K562 (cell line): ENCODE measurements around the gene MYOM1. TPM values are rescaled to one million over a fixed set of nuclear protein-coding genes. Genes with fewer than 3 reads are reported as not detected.

Source experiments
- CEBPG ChIP-seq, 3 experiments: fragments of 200-800 bp in 1 of 3; sonication (Bioruptor generic) in 1 of 3; sonication (generic) in 1 of 3; formaldehyde crosslinking in 1 of 3; IDR thresholded peaks in 2 of 3; conservative IDR thresholded peaks in 1 of 3; 2 replicates each; pipeline versions ENCODE4 v1.6.1 to v1.8.0; 2016 to 2022; ENCODE audit warnings: missing compliant biosample characterization in 2 of 3, missing genetic modification characterization in 2 of 3, mild to moderate bottlenecking in 1 of 3, missing genetic modification reagents in 1 of 3
- CHCHD3 ChIP-seq: fragments of 250-450 bp; sonication (Bioruptor Pico); IDR thresholded peaks from 2 replicates; pipeline ENCODE4 v2.1.2; 2022; ENCODE audit warnings: mild to moderate bottlenecking
- CHD1 ChIP-seq: fragments of 200-600 bp; sonication (generic); IDR thresholded peaks from one replicate; pipeline ENCODE4 v1.6.1; 2012; ENCODE audit warnings: mild to moderate bottlenecking, moderate library complexity, low read length, inconsistent platforms
- EP300 ChIP-seq: IDR thresholded peaks from 2 replicates; pipeline ENCODE4 v1.6.1; 2012; ENCODE audit warnings: low read length, improper control_type of control experiment
- FOXA3 ChIP-seq, 2 experiments: fragments of 450-650 bp in 1 of 2; sonication (generic) in 1 of 2; formaldehyde crosslinking; IDR thresholded peaks in 1 of 2; conservative IDR thresholded peaks in 1 of 2; 2 replicates each; pipeline versions ENCODE4 v1.4.0 to v1.8.0; 2020 to 2022; ENCODE audit warnings: mild to moderate bottlenecking in 2 of 2, missing genetic modification reagents in 1 of 2
- HMG20A ChIP-seq: fragments of 450-650 bp; formaldehyde crosslinking; conservative IDR thresholded peaks from 2 replicates; pipeline ENCODE4 v1.4.0; 2020; ENCODE audit warnings: mild to moderate bottlenecking, mixed read lengths
- JUND ChIP-seq, 2 experiments: IDR thresholded peaks; 2 replicates in 1 of 2; 3 replicates in 1 of 2; pipeline ENCODE4 v1.6.1; 2011; ENCODE audit warnings: borderline replicate concordance in 2 of 2, low read depth in 2 of 2, low read length in 2 of 2, improper control_type of control experiment in 1 of 2, missing biosample characterization in 1 of 2, missing genetic modification characterization in 1 of 2, missing genetic modification reagents in 1 of 2
- SMAD1 ChIP-seq: fragments of 150-350 bp; IDR thresholded peaks from 2 replicates; pipeline ENCODE4 v1.6.1; 2014; ENCODE audit warnings: low read length, low read depth; ENCODE audit not compliant: partially characterized antibody
- TFAM ChIP-seq: fragments of 250-450 bp; sonication (Bioruptor Pico); conservative IDR thresholded peaks from 2 replicates; pipeline ENCODE4 v1.5.0; 2021; ENCODE audit warnings: mild to moderate bottlenecking, moderate library complexity
- ZNF134 ChIP-seq: fragments of 250-450 bp; sonication (Bioruptor Pico); conservative IDR thresholded peaks from 2 replicates; pipeline ENCODE4 v1.4.0; 2020
- polyA plus RNA-seq, 8 experiments: library from polyadenylated mRNA; depleted of rRNA in 4 of 8; stranded (reverse) in 5 of 8; unstranded in 3 of 8; fragments of >200 nt; fragmentation: Nextera tagmentation in 2 of 8; fragmentation: Illumina TruSeq in 1 of 8; extraction: Ambion mirVana in 2 of 8; extraction: Trizol in 1 of 8; gene quantifications; 2 replicates each; pipeline versions ENCODE4 v1.2.1 to v1.2.3, GENCODE V29; 2011 to 2014; ENCODE audit warnings: inconsistent platforms in 1 of 8, missing spikeins in 1 of 8
- total RNA-seq, 7 experiments: library from RNA; depleted of rRNA in 6 of 7; stranded (reverse); fragments of >200 nt in 6 of 7; fragmentation: Illumina TruSeq in 2 of 7; extraction: Trizol in 2 of 7; gene quantifications; 2 replicates each; pipeline versions ENCODE4 v1.2.1 to v1.2.3, GENCODE V29; 2011 to 2021; ENCODE audit warnings: low replicate concordance in 1 of 7
- TF ChIP-seq, protein P1 (sequence below), 2 experiments: fragments of 450-650 bp in 1 of 2; sonication (generic) in 1 of 2; formaldehyde crosslinking in 1 of 2; IDR thresholded peaks; 2 replicates each; pipeline versions ENCODE4 v1.7.1 to v1.9.0; 2016 to 2022; ENCODE audit warnings: inconsistent platforms in 1 of 2, mild to moderate bottlenecking in 1 of 2, missing genetic modification reagents in 1 of 2
- TF ChIP-seq, protein P2 (sequence below), 2 experiments: fragments of 450-650 bp in 1 of 2; IDR thresholded peaks; 2 replicates each; pipeline ENCODE4 v1.6.1; 2011 to 2017; ENCODE audit warnings: low read depth in 2 of 2, antibody characterized with exemption in 1 of 2, borderline replicate concordance in 1 of 2, low read length in 1 of 2, mild to moderate bottlenecking in 1 of 2, mixed read lengths in 1 of 2; ENCODE audit not compliant: control insufficient read depth in 1 of 2

Gene MYOM1
- total and polyA plus RNA-seq, 9 of the 15 experiments (the other 6 are each of a cell fraction or from before 2014, with no cell fraction given): 0.01 to 0.62 (median 0.25) TPM

DNA sequence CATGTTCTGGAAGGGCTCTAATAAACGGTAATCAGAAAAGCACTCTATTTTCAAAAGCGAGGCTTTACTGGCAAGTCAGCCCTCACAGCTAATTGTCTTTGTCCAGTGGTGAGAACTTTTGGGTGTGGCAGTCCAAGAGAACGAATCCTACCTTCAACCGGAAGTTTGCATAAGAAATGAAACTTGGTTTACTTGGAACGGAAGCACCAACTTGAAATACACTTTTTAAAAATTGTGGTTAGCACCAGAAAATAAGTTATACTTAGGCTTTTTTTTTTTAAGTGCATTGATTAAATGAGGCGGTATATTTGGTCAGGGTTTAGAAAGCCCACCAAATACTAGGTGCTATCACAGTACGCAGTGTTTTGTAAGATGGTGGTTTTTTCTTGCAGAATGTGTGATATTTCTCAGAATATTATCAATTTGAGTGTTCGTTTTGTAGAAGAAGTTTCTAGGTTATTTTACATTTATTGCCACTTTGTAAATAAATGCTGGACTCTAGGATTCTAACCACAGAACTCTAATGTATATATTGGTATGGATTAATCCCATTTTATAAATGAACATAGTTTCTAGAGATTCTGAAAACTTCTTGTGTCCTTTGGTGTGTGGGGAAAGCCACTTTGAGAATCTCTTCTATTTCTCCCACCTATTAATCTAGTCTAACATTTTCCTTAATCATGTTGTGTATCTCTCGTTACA is 29.0 kb upstream of the MYOM1 start (continued):
- TF ChIP-seq, protein P1, sequence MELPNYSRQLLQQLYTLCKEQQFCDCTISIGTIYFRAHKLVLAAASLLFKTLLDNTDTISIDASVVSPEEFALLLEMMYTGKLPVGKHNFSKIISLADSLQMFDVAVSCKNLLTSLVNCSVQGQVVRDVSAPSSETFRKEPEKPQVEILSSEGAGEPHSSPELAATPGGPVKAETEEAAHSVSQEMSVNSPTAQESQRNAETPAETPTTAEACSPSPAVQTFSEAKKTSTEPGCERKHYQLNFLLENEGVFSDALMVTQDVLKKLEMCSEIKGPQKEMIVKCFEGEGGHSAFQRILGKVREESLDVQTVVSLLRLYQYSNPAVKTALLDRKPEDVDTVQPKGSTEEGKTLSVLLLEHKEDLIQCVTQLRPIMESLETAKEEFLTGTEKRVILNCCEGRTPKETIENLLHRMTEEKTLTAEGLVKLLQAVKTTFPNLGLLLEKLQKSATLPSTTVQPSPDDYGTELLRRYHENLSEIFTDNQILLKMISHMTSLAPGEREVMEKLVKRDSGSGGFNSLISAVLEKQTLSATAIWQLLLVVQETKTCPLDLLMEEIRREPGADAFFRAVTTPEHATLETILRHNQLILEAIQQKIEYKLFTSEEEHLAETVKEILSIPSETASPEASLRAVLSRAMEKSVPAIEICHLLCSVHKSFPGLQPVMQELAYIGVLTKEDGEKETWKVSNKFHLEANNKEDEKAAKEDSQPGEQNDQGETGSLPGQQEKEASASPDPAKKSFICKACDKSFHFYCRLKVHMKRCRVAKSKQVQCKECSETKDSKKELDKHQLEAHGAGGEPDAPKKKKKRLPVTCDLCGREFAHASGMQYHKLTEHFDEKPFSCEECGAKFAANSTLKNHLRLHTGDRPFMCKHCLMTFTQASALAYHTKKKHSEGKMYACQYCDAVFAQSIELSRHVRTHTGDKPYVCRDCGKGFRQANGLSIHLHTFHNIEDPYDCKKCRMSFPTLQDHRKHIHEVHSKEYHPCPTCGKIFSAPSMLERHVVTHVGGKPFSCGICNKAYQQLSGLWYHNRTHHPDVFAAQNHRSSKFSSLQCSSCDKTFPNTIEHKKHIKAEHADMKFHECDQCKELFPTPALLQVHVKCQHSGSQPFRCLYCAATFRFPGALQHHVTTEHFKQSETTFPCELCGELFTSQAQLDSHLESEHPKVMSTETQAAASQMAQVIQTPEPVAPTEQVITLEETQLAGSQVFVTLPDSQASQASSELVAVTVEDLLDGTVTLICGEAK (IDR thresholded peaks at IDR 0.05): peak; percentile 65
- TF ChIP-seq, protein P1 (CRISPR knock-in tag; IDR thresholded peaks at IDR 0.05): no peak
- peak; percentile 88 for TF ChIP-seq CHD1
- TF ChIP-seq JUND (IDR thresholded peaks at IDR 0.05; ENCODE audit: borderline replicate concordance, low read depth, low read length): no peak
- TF ChIP-seq JUND (tag; IDR thresholded peaks at IDR 0.05; ENCODE audit: borderline replicate concordance, low read depth, low read length): no peak; the same call in 2 of the 3 replicates
- peak; percentile 71; the same call in 1 of the 2 replicates for TF ChIP-seq CHCHD3 (CRISPR knock-in tag)
- TF ChIP-seq, protein P2, sequence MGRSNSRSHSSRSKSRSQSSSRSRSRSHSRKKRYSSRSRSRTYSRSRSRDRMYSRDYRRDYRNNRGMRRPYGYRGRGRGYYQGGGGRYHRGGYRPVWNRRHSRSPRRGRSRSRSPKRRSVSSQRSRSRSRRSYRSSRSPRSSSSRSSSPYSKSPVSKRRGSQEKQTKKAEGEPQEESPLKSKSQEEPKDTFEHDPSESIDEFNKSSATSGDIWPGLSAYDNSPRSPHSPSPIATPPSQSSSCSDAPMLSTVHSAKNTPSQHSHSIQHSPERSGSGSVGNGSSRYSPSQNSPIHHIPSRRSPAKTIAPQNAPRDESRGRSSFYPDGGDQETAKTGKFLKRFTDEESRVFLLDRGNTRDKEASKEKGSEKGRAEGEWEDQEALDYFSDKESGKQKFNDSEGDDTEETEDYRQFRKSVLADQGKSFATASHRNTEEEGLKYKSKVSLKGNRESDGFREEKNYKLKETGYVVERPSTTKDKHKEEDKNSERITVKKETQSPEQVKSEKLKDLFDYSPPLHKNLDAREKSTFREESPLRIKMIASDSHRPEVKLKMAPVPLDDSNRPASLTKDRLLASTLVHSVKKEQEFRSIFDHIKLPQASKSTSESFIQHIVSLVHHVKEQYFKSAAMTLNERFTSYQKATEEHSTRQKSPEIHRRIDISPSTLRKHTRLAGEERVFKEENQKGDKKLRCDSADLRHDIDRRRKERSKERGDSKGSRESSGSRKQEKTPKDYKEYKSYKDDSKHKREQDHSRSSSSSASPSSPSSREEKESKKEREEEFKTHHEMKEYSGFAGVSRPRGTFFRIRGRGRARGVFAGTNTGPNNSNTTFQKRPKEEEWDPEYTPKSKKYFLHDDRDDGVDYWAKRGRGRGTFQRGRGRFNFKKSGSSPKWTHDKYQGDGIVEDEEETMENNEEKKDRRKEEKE (IDR thresholded peaks at IDR 0.05; ENCODE audit: borderline replicate concordance in 1 of 2, control insufficient read depth in 1 of 2, low read depth in 2 of 2, low read length in 1 of 2): peak in 1 of 2 experiments; percentile 32; a peak in 1 of 4 replicates
- no peak for TF ChIP-seq CEBPG (CRISPR knock-in tag; IDR thresholded peaks at IDR 0.05)
- peak in 1 of 2 experiments; percentile 18; a peak in 1 of 4 replicates for TF ChIP-seq CEBPG (tag; conservative IDR thresholded peaks at IDR 0.05 in 1 of 2, IDR thresholded peaks at IDR 0.05 in 1 of 2)
- TF ChIP-seq SMAD1: peak; percentile 42
- 0 out of 2 replicates have a peak, but pooled peaks have one; percentile 13 for TF ChIP-seq EP300
- TF ChIP-seq HMG20A: no peak
- 0 out of 2 replicates have a peak, but pooled peaks have one; percentile 32 for TF ChIP-seq ZNF134 (CRISPR knock-in tag)
- peak in 1 of 2 experiments; percentile 7; a peak in 1 of 4 replicates for TF ChIP-seq FOXA3 (CRISPR knock-in tag; conservative IDR thresholded peaks at IDR 0.05 in 1 of 2, IDR thresholded peaks at IDR 0.05 in 1 of 2)
- no peak for TF ChIP-seq TFAM (CRISPR knock-in tag)
